Fibroblast of skin of abdomen (primary cell): ENCODE measurements around the gene JARID2.
A peak's percentile ranks its signal among the peaks of the same experiment; 100 is the strongest.

Source experiments
- DNase-seq: peaks from one replicate; pipeline ENCODE4 v3.0.0-alpha.2; 2013

JARID2 gene

GRCh38 chr6:15338476-15338875 is 92.6 kb downstream of the JARID2 start:
- no peak for DNase-seq

DNA sequence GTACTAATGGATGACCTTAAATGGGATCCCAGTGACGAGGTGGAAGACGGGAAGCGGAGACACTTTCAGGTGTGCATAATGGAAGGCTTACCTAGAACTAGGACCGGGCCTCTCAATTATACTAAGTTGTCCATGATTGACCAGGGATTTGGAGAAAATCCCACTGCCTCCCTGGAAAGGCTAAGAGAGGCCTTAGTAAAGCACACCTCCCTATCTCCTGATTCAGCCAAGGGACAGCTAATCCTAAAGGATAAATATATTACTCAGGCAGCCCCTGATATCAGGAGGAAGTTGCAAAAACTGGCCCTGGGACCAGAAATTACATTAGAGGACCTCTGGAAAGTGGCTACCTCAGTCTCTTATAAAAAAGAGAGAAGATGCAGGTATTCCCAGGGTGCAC is 93.2 kb downstream of the JARID2 start:
- no peak for DNase-seq

DNA sequence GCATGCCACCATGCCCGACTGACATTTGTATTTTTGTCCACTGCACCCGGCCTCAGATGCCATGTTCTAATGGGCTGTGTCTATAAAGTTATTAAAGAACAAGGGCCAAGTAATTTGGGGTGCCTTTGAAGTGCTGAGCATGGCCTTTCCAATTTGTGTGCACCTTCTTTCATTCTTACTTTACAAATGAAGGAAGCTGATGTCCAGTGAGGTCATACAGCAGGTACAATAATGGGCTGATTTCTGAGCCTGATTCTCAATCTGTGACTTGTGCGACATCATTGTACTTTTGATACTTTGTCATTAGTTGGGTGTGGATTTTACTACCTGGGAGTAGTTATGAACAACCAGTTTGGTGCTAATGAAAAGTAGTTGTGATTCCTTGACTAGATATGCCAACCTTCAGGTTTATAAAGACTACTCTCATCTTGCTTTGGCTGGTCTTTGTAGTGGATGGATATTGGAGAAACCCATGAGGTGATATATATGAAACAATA is 94.3 kb downstream of the JARID2 start:
- no peak for DNase-seq

DNA sequence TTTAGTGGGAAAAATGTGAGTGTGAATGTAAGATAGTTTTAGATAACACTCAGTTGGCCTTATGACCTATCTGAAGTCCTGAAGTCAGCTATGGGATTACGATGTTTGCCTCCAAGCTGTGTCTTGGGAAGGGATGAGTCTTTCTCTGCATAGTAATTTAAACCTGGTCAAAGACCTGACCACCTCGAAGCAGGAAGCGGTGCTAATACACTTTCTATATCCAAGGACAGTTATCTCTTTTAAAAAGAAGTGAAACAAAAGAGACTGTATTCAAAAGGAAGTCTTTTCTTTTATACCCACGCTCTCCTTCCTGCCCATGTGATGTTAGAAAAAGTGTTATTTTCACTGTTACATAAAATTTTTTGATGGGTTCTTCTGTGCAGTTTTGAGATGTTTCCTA is 94.9 kb downstream of the JARID2 start:
- no peak for DNase-seq

DNA sequence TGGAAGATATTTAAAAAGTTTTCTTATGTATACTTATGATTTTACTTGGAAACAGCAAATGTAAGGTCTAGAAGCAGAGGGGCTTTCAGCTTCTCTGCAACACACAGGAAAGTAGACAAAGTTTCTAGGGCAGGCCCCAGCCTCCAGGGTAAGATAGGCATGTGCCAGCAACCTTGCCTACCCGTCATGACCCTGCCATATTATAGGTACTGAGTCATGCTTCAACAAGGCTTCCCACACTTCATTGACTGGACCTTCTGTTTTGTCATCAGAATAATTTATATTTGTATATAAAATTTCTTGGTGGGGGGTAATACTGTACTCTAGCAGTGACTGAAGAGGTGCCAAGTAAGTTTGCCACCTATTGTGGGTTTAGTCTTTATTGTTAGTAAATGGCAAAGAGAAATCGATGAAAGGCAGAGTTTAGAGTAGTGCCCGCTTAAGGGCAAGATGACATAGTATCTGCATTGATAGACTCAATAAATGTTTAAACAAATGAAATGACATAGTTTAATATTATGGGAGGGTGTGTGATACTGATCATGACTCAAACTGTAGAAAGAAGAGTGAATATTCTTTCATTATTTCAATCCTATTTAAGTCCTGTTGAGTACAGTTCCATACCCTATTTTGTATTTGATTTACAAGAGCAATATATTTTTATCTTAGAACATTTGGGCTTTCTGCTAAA is 95.6 kb downstream of the JARID2 start:
- no peak for DNase-seq

DNA sequence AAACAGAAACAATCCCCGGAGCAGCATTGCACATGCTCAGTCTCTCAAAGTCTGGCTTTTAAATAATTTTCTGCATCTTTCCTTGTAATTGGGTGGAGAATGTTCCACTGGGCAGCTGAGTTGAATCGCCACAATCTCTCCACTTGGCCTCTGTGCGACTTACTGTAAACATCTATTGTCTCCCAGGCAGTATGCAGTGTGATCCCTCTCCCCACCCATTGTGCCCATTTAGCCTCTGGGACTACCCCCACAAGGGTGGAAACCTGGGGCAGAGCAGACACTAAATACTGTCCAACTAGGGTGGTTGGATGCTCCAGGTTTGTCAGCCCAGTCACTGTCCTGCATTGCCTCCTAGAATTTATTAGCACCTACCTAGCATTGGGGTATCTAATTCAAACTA is 96.2 kb downstream of the JARID2 start:
- DNase-seq: no peak

DNA sequence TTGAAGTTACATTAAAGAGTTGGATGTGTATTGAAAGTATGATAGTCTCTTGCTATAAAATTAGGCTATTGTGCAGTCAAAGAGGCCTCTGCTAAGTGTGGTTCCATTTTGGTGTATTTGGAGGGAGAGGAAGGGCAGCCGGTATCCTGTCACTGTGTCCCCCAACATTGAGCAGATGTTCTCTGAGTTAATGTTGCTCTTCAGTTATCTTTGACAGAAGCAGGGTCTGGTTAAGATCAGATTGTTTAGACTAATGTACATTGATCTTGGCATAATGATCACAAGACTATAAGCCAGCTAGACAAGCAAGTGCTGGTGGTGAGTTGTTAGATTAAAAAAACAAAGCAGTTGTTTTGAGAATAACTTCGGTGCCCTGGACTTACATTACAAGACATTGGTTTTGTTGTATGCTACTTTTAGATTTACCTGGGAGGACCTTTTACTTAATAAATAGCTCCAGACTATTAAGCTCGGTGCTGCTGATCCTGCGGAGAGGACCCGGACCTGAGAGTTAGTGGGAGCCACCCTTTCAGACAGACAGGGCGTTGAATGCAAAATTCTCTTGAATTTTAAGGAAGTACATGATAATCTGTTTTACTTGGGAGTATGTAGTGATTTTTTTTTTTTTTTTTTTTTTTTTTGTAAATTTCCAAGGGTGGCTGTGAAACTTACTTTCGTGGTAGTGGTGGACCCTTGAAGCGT is 97.8 kb downstream of the JARID2 start:
- no peak for DNase-seq

DNA sequence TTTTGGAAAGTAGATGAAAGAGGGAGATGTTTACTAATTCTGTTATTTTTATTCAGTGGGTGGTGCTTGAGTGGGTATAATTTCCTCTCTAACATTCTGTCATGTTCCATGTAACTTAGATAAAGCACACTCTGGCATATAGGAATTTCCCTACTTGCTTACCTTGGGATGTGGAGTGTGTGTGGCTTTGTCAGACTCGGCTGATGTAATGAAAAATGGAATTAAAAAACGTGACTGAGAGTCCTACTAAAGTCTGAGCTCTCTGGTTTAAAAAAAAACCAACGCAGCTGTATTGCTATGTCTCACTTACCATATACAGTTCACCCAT is 98.3 kb downstream of the JARID2 start:
- DNase-seq: no peak

GRCh38 chr6:15344831-15345230 is 99.0 kb downstream of the JARID2 start:
- DNase-seq: no peak

GRCh38 chr6:15346315-15346714 is 100.4 kb downstream of the JARID2 start:
- peak; percentile 49 for DNase-seq

DNA sequence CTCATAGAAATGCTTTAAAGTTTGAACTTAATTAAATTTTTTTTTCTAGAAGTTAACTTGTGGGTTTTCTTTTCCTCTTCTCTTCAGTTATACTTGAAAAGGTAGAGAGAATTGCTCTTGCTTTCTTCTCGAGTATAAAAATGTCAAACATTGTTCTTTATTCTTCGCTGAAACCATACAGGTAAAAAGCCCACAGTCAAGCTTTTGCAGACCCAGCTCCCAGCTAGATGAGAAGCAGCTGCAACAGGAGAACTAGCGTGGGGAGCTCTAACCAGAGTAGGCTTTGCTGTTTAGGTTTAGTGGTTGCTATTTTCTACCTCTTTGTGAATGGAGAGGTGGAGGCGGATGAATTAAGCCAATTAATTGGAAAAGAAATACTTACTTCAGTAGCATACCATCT is 102.7 kb downstream of the JARID2 start:
- DNase-seq: no peak

GRCh38 chr6:15349379-15349778 is 103.5 kb downstream of the JARID2 start:
- DNase-seq: peak; percentile 26

DNA sequence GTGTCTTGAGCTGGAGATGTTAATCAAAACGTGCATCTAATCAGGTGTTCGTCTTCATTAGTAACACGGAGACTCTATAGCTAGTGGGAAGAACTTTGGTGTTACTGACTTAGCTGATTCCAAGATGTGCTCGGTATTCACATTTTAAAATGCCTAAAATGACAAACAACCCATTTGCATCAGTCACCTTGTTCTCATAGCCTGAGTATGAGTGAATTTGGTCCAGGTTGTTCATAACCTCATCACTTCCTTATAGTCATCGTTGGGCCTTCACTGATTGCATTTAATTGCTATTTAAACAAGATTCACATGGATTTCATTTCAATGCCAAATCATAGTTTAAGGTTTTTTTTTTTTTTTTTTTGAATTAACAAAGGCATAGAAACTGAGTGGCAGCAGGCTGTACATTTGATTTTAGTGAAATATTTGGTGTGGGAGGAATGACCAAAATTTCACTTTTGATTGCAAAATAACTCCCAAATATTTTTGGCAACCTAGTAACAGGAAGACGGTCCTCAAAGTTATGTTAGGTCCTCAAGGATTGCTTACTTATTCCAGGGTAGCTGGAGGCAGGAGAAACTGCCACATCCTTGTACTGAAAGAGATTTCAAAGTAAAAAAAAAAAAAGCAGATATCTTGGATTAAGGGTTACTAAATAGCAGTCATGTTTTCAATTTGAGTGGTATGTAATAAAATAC is 104.7 kb downstream of the JARID2 start:
- DNase-seq: no peak

- DNase-seq: peak; percentile 87
These were observed 105.8 kb downstream of the JARID2 start for GRCh38 chr6:15351631-15352030.

DNA sequence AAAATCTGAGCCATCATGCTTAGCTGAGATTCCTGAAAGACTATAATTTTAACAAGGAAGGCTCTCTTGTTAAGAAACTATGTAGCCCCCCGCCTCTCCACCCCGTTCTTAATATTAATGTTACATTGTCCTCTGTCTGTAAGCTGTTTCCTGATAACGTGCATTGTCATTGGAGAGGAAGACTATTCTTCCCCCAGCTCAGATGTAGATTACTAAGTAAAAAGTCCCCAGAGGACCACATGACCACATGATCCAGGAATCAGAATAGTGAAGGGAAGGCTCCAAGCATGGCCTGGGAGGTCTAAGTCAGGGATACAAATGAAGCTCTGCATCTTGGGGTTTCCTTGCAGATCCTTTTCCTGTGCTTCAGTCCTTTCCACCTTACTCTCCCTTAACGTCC is 106.4 kb downstream of the JARID2 start:
- no peak for DNase-seq

DNA sequence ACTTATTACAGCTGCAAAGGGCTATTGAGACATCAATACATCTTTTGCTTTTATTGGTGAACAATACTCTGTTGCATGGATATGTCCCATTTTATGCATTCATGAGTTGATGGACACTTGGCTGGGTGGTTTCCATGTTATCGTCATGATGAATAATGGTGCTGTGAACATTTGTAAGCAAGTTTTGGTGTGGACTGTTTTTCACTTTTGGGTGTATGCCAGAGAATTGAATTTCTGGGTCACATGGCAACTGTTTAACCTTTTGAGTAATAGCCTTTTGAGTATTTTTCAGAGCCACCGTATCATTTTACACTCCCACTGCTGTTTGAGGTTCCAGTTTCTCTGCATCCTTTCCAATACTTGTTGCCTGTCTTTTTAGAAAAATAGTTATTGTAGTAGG is 107.0 kb downstream of the JARID2 start:
- DNase-seq: no peak

DNA sequence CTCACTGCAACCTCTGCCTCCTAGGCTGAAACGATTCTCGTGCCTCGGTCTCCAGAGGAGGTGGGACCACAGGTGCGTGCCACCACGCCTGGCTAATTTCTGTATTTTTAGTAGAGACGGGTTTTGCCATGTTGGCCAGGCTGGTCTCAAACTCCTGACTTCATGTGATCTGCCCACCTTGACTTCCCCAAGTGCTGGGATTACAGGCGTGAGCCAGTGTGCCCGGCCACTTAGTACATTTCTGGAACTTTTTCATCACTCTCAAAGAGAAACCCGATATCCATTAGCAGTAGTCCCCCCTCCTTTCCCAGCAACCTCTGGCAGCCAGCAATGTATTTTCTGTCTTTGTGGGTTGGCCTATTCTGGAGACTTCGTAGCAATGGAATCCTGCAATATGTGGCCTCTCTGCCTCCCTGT is 109.8 kb downstream of the JARID2 start:
- peak; percentile 24 for DNase-seq

DNA sequence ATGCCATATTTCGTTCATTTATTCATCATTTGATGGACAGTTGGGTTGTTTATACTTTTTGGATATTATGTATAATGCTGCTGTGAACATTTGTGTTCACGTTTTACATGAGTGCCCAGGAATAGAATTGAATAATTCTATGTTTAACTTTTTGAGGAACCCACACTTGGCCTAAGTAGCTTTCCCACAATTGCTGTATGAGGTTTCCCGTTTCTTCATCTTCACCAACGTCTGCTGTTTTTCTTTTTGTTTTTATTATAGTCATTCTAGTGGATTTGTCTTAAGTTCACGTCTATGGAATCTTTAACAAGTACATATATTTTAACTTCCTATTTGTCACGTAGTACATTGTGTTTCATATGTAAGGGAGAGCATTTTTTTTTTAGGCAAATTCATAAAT is 110.3 kb downstream of the JARID2 start:
- no peak for DNase-seq

DNA sequence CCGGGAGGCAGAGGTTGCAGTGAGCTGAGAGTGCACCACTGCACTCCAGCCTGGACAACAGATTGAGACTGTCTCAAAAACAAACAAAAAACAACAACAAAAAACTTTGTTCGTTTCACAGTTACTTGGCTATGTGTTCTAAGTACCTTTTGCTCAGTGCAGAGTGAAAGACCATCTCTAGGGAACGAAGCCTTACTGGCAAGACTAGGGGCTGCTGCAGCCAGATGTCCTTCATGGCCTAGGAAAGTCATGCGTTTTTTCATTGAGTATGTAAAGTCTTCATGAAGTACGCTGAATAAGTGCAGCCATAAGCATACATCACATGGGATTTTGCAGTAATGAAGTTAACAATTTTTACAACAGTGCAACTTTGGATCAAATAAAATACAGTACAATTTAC is 111.1 kb downstream of the JARID2 start:
- DNase-seq: no peak

DNA sequence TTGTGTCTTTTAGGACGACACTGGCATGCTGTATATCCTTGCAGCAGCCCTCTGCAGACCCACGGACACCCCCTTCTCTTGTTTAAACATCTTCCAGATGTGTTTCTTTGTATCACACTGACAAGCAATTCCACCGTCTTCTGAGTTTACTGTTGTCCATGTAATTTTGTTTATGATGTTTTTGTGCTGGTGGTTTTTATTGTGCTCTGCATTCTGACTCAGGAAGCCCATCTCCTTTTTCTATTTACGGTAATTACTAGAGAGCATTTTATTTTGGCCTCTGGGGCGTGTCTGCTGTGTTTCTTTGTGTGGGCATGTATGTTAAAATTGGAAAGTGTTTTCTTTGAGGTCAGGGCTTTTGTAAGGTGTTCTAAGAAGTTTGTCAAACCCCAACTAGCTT is 111.9 kb downstream of the JARID2 start:
- DNase-seq: no peak

- peak; percentile 23 for DNase-seq
These were observed 112.9 kb downstream of the JARID2 start for GRCh38 chr6:15358579-15359327.

- no peak for DNase-seq
These were observed 113.5 kb downstream of the JARID2 start for GRCh38 chr6:15359335-15359862.

GRCh38 chr6:15360300-15360699 is 114.4 kb downstream of the JARID2 start:
- DNase-seq: no peak
